GM04504 (cell line): Measurements from ENCODE around the gene AP3D1.
A peak's percentile ranks its signal among the peaks of the same experiment; 100 is the strongest.
"Not testable (repeated sequence)": the region's sequence is repeated elsewhere in the genome, so short reads cannot be mapped to it uniquely, and the experiment has no call there.

Source experiments
- DNase-seq: peaks from one replicate; pipeline ENCODE4 v3.0.0-alpha.2; 2012; ENCODE audit warnings: low read depth

The AP3D1 gene

DNA sequence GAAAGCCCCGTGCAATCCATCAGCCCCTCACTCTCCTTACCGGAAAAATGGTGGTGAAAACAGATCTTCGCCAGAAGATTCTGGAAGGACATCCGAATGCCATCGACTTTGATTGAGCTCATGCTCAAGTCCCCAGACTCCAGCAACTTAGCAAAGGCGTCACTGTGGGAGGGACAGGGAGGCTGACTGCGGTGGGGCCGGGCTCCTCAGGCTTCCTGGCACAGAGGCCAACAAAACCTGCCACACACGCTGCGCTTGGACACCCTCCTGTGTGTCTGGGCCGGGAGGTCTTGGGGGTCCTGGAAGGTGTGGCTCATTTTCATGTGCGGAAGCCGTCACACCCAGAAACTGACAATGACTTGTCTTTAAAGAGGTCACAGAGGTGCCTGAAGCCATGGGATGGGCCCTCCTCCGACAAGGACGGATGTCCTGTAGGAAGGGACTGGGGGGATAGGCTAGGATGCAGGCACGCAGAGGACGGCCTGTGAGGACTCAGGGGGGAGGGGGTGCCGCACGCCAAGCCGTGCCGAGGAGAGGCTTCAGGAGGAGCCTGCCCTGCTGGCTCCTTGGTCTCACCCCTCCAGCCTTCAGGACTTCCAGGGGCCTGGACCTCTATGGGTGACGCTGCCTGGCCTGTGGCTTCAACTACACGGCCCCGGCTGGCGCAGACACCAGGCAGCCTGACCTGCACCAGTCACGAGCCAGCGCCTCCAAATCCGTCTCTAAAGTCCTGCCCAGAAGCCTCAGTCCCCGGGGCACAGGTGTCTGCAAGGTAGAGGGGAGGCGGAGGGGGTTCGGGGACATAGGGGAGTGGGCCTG, 42.1 kb downstream of the AP3D1 start:
- DNase-seq, result no peak

- DNase-seq, result no peak
Measured at GRCh38 chr19:2108251-2109016, 42.9 kb downstream of the AP3D1 start.

- DNase-seq, result no peak
Measured at GRCh38 chr19:2103045-2103707, 48.2 kb downstream of the AP3D1 start.

- no peak for DNase-seq
Measured at GRCh38 chr19:2101417-2102335, 49.7 kb downstream of the AP3D1 start.

GRCh38 chr19:2100719-2101061, 50.7 kb downstream of the AP3D1 start:
- no peak for DNase-seq

GRCh38 chr19:2099937-2100718, 51.2 kb downstream of the AP3D1 start:
- DNase-seq, result no peak

GRCh38 chr19:2099054-2099501, 52.3 kb downstream of the AP3D1 start:
- DNase-seq, result no peak

DNA sequence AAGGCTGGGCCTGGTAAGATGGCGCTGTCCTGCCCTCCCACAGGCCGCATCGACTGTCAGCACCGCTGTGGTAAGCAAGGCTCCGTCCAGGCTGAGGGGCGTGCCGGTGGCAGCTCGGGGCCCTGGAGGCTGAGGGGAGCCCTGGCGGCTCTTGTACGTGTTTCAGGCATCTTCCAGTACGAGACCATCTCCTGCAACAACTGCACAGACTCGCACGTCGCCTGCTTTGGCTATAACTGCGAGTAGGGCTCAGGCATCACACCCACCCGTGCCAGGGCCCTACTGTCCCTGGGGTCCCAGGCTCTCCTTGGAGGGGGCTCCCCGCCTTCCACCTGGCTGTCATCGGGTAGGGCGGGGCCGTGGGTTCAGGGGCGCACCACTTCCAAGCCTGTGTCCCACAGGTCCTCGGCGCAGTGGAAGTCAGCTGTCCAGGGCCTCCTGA, 53.5 kb downstream of the AP3D1 start:
- DNase-seq, result no peak

DNA sequence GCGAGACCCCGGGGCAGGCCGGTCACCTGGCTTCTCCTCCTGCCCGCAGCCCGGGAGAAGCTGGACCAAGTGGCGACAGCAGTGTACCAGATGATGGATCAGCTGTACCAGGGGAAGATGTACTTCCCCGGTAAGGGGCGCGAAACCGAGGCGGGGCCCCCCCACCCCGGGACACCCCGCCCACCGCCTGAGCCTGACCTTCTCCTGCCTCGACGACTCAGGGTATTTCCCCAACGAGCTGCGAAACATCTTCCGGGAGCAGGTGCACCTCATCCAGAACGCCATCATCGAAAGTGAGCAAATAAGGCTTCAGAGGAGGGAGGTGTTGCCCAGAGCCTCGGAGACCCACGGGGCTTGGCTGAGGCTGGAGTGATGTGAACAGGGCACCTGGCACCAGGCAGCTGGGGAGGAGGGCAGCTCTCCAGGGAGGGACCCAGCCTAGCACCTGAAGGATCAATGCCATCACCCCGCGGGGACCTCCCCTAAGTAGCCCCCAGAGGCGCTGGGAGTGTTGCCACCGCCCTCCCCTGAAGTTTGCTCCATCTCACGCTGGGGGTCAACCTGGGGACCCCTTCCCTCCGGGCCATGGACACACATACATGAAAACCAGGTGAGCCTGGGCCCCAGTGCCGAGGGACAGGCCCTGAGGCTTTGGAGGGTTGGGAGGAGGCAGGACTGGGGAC, 54.0 kb downstream of the AP3D1 start:
- no peak for DNase-seq

GRCh38 chr19:2096480-2097202, 54.7 kb downstream of the AP3D1 start, which contains the start of gene IZUMO4:
Gene IZUMO4, plus strand, starts transcription at chr19:2096915. Its CDS starts 31 bp downstream, at chr19:2096946.
- peak; percentile 94 for DNase-seq

GRCh38 chr19:2096034-2096479, 55.3 kb downstream of the AP3D1 start, which contains the start of gene MOB3A:
Gene MOB3A, minus strand, starts transcription at chr19:2096326. Its CDS starts 17,766 bp downstream, at chr19:2078560.
- peak; percentile 86 for DNase-seq

DNA sequence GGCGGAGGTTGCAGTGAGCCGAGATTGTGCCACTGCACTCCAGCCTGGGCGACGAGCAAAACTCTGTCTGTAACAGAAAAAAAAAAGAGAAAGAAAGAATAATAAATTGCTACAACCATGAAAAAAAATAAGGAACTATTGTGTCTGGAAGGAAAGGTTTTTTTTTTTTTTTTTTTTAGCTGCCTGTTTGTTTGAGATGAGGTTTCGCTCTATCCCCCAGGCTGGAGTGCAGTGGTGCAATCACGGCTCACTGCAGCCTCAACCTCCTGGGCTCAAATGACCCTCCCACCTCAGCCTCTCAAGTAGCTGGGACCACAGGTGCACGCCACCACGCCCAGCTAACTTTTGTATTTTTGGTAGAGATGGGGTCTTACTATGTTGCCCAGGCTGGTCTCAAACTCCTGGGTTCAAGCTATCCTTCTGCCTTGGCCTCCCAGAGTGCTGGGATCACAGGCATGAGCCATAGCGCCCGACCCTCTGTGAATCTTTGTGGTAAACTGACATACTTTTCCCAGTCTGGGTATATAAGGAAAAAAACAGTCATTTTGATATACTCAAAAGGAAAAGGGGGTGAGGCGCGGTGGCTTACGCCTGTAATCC, 59.3 kb downstream of the AP3D1 start:
- DNase-seq, result not testable (repeated sequence)

DNA sequence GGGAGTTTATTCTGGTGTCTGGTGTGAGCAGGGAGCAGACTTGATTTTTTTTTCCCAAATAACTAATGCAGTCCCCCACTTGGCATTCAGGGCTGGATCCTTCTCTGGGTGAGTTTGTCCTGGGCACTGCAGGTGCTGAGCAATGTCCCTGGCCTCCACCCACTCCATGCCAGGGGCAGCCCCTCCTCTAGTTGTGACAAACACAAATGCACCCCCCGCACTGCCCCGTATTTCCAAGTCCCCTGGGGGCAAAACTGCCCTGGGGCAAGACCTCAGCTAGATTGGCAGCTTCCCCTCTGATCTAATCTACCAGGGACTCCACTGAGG, 61.7 kb downstream of the AP3D1 start:
- no peak for DNase-seq

GRCh38 chr19:2089001-2089711, 62.2 kb downstream of the AP3D1 start:
- DNase-seq, result no peak

GRCh38 chr19:2087621-2088100, 63.7 kb downstream of the AP3D1 start:
- DNase-seq, result no peak

DNA sequence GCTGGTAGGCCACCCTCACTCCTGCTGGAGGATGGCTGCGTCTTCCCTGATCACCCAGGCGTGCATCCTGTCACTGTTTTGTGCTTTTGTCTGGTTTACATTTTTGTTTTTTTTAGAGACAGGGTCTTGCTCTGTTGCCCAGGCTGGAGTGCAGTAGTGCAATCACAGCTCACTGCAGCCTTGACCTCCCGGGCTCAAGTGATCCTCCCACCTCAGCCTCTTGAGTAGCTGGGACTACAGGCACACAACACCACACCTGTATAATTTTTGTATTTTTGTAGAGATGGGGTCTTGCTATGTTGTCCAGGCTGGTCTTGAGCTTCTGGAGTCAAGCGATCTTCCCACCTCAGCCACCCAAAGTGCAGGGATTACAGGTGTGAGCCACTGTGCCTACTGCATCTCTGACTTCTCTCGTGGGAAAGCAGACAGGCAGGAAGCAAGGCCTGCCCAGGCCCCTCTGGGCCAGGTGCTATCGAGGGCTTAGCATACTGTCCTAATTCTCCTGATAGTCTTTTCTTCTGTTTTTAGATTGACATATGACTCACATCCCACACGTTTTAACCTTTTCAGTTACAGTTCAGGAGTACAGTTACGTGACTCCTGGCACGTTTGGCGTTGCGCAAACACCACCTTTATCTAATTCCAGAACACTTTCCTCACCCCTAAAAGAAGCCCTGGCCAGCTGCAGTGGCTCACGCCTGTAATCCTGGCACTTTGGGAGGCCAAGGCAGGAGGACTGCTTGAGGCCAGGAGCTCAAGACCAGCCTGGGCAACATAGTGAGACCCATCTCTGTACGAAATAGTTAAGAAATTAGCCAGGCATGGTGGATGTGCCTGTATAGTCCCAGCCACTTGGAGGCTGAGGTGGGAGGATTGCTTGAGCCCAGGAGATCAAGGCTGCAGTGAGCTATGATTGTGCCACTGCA, 64.4 kb downstream of the AP3D1 start:
- not testable (repeated sequence) for DNase-seq
